Transverse colon (tissue), 4 donors: ENCODE results near the gene GRM8. TPM values are rescaled to one million over a fixed set of nuclear protein-coding genes. Genes with fewer than 3 reads are reported as not detected.

ENCODE experiments used
- DNase-seq: peaks from one replicate; pipeline ENCODE4 v3.0.0-alpha.2; 2019
- H3K27ac ChIP-seq, 4 donors: fragments of 200-600 bp; sonication (generic); 2 replicates each; pipeline ENCODE4 v1.5.1; 2016 to 2018; ENCODE audit warnings: inconsistent platforms in 4 of 4
- H3K27me3 ChIP-seq: fragments of 200-600 bp; sonication (generic); 2 replicates; pipeline ENCODE4 v1.5.1; 2017; ENCODE audit warnings: inconsistent platforms
- H3K36me3 ChIP-seq, 4 donors: fragments of 200-600 bp; sonication (generic); 2 replicates each; pipeline ENCODE4 v1.5.1; 2017 to 2019; ENCODE audit warnings: inconsistent platforms in 4 of 4
- H3K4me1 ChIP-seq, 4 donors: fragments of 200-600 bp; sonication (generic); 2 replicates each; pipeline ENCODE4 v1.5.1; 2017 to 2020; ENCODE audit warnings: inconsistent platforms in 4 of 4
- H3K4me3 ChIP-seq, 4 donors: fragments of 200-600 bp; sonication (generic); 1 replicate in 1 of 4; 2 replicates in 3 of 4; pipeline versions ENCODE4 v1.5.1 to v1.6.1; 2017 to 2019; ENCODE audit warnings: inconsistent platforms in 4 of 4
- H3K9me3 ChIP-seq, 2 donors: fragments of 200-600 bp; sonication (generic); 2 replicates each; pipeline ENCODE4 v1.5.1; 2017 to 2019; ENCODE audit warnings: inconsistent platforms in 2 of 2
- EP300 ChIP-seq: sonication (generic); formaldehyde crosslinking; IDR thresholded peaks from one replicate; pipeline ENCODE4 v1.6.1; 2017; ENCODE audit warnings: antibody characterized with exemption, low read depth
- POLR2A ChIP-seq: fragments of 450-650 bp; IDR thresholded peaks from one replicate; pipeline ENCODE4 v1.6.1; 2016; ENCODE audit warnings: antibody characterized with exemption, mild to moderate bottlenecking, moderate library complexity
- POLR2AphosphoS5 ChIP-seq, 3 donors: sonication (generic); formaldehyde crosslinking; IDR thresholded peaks; one replicate each; pipeline ENCODE4 v1.6.1; 2016; ENCODE audit warnings: antibody characterized with exemption in 3 of 3
- WGBS, 2 donors: methylation state at CpG; one replicate each; pipeline ENCODE4 v1.1.5; 2018; ENCODE audit warnings: low coverage in 1 of 2; 5-methylcytosine and 5-hydroxymethylcytosine counted together
- in situ Hi-C, 4 donors: fragments of 200-750 bp; cut with MboI; loops; one replicate each; pipeline versions ENCODE4 v1.15.0 to v1.15.1; 2017; ENCODE audit warnings: low sequenced_read_pairs in 3 of 4, low pct_ligation_motif_present in 1 of 4, low pct_unique_long_range_greater_than_20kb in 1 of 4
- intact Hi-C: fragments of 100-400 bp; cut with DNase I; formaldehyde crosslinking; loops from one replicate; pipeline ENCODE4 v1.15.1; 2023; ENCODE audit warnings: low total_unique reads
- total RNA-seq, 4 donors: library from RNA; depleted of rRNA; stranded (reverse); fragments of >200 nt; gene quantifications; one replicate each; pipeline ENCODE4 v1.1.0, GENCODE V29; 2016
- TF ChIP-seq, protein P1 (sequence below), 5 experiments: fragments of 200-600 bp in 3 of 5; fragments of 450-650 bp in 2 of 5; sonication (generic) in 3 of 5; IDR thresholded peaks; 1 replicate in 2 of 5; 2 replicates in 3 of 5; pipeline ENCODE4 v1.5.1; 2016 to 2017; ENCODE audit warnings: antibody characterized with exemption in 5 of 5, inconsistent platforms in 3 of 5, mild to moderate bottlenecking in 2 of 5, moderate library complexity in 1 of 5

GRM8 gene
- total RNA-seq, 4 donors from 2014 or later, result 0.68 to 9.7 (median 2.9) TPM

DNA sequence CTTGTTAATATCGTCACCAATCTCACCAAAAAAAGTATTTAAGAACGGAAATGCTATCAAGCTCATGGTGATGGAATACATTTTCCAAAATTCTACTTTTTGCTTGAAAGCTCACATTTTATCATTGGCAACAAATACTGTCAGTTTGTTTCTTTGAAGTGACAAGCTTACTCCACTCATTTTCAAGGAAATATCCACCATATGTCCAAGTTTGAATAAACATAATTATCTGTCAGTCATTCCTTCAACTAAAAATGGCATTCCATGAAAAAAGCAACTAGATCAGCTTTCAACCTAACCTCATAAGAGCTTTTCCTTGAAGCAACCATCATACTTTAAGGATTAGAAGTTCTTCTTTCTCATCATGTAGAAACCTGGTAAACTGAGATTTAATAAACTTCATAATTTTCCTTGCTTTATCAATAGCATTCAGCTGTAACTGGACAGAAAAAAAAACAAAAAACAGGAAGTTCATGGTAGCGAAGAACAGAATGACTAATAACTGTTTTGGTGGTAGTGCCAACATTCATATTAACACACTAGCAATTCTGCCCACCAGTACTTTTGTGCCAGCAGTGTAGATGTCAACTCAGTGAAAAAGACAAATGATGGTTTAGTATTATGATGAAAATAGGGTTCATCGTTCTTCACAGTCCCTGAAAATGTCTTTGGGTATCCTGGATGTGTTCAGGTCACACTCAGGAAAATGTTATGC, 764.9 kb downstream of the GRM8 start:
- Histone ChIP-seq H3K4me1 (no peaks in the 10 kb centered on the region), H3K27ac (no peak overlapping the region), H3K9me3 (no peaks in the 10 kb centered on the region), H3K4me3 (no peak overlapping the region), H3K27me3 (no peaks in the 10 kb centered on the region), H3K36me3 (no peaks in the 10 kb centered on the region)
- WGBS, 2 donors, result 77 to 83% methylated on average over 4 of the region's 4 CpGs
- in situ Hi-C loops (no loop called here), intact Hi-C loops (no loop called here)
- TF ChIP-seq POLR2A (no peak), POLR2AphosphoS5 (IDR thresholded peaks at IDR 0.05) (no peak), EP300 (no peak)
- TF ChIP-seq, protein P1, sequence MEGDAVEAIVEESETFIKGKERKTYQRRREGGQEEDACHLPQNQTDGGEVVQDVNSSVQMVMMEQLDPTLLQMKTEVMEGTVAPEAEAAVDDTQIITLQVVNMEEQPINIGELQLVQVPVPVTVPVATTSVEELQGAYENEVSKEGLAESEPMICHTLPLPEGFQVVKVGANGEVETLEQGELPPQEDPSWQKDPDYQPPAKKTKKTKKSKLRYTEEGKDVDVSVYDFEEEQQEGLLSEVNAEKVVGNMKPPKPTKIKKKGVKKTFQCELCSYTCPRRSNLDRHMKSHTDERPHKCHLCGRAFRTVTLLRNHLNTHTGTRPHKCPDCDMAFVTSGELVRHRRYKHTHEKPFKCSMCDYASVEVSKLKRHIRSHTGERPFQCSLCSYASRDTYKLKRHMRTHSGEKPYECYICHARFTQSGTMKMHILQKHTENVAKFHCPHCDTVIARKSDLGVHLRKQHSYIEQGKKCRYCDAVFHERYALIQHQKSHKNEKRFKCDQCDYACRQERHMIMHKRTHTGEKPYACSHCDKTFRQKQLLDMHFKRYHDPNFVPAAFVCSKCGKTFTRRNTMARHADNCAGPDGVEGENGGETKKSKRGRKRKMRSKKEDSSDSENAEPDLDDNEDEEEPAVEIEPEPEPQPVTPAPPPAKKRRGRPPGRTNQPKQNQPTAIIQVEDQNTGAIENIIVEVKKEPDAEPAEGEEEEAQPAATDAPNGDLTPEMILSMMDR (IDR thresholded peaks at IDR 0.05), result no peak
- DNase-seq, result no peak

DNA sequence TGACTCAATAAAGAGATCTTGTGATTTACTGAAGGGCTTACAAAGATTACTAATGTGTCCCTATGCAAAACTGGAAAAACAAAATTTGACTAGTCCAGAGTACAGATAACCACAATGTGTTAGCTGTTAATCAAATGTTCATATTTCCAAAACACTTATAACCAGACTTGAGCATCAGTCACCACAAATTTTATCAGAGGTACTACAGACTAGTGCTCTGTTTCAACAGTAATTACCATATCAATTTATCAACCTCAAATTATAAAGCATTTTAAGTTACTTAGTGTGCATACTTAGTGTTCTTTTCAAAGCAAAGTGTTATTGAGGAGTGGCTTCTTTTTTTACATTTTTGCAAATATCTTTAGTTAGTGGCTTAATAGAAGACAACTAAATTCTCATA, 765.9 kb downstream of the GRM8 start:
- intact Hi-C loops (no loop called here), in situ Hi-C loops (no loop called here)
- Histone ChIP-seq H3K36me3 (no peaks in the 10 kb centered on the region), H3K4me1 (no peaks in the 10 kb centered on the region), H3K9me3 (no peaks in the 10 kb centered on the region), H3K27ac (no peak overlapping the region), H3K4me3 (no peak overlapping the region), H3K27me3 (no peaks in the 10 kb centered on the region)
- DNase-seq, result no peak
- TF ChIP-seq POLR2AphosphoS5 (IDR thresholded peaks at IDR 0.05) (no peak), EP300 (no peak), POLR2A (no peak)
- TF ChIP-seq, protein P1 (IDR thresholded peaks at IDR 0.05), result no peak

DNA sequence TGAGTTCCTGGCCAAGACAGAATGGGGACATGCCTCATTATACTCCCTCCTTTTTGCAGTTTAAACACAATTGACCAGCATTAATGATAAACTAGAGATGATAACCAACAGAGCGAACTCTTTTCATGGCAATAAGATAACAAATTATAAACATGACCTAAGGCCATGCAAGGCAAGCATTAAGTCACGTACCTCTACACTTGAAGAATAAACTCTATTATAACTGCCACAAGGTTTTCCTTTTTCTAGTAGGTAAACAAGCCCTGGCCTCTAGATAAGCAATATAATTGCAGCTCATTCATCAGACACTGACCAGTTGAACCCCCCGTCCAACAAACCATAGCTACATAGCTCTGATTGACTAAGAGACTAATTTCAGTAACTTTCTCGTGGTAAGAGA, 767.0 kb downstream of the GRM8 start:
- intact Hi-C loops, result no loop called here
- no peak for DNase-seq
- Histone ChIP-seq H3K36me3 (no peaks in the 10 kb centered on the region), H3K27me3 (no peaks in the 10 kb centered on the region), H3K9me3 (no peaks in the 10 kb centered on the region), H3K27ac (no peak overlapping the region), H3K4me3 (no peak overlapping the region), H3K4me1 (no peaks in the 10 kb centered on the region)
- TF ChIP-seq POLR2A (no peak), EP300 (no peak), POLR2AphosphoS5 (IDR thresholded peaks at IDR 0.05) (no peak)
- TF ChIP-seq, protein P1 (IDR thresholded peaks at IDR 0.05), result no peak
- in situ Hi-C loops, result no loop called here
- 49 to 55% methylated on average over 2 to 4 of the region's 4 CpGs for WGBS, 2 donors

DNA sequence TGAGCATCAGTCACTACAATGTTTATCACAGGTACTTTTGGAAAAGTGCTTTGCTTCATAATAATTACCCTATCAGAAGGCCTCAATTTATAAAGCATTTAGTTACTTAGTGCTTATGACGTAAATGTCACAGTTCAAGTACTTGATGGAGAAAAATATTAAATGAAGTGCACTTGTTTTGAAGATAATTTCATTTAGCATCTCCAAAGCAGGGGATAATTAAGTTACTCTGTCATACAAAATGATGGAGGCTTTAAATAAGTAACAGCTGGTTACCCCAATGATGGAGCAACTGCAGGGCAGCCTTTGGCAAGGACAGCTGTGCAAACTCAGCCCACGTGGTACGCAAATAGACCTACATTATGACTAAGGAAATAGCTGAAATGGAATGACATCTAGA, 768.8 kb downstream of the GRM8 start:
- TF ChIP-seq POLR2AphosphoS5 (IDR thresholded peaks at IDR 0.05) (no peak), POLR2A (no peak), EP300 (no peak)
- TF ChIP-seq, protein P1 (IDR thresholded peaks at IDR 0.05), result no peak
- Histone ChIP-seq H3K9me3 (no peaks in the 10 kb centered on the region), H3K27ac (no peak overlapping the region), H3K4me1 (no peaks in the 10 kb centered on the region), H3K27me3 (no peaks in the 10 kb centered on the region), H3K36me3 (no peaks in the 10 kb centered on the region), H3K4me3 (no peak overlapping the region)
- 71 to 73% methylated on average over 3 of the region's 3 CpGs for WGBS, 2 donors
- intact Hi-C loops (no loop called here), in situ Hi-C loops (no loop called here)
- no peak for DNase-seq
